ENCODE measurements around the gene GANAB. TPM values are rescaled to one million over a fixed set of nuclear protein-coding genes. Genes with fewer than 3 reads are reported as not detected.

GANAB gene
- total and polyA plus RNA-seq, 2 of the 13 experiments (the other 11 are each of a cell fraction or from before 2014, with no cell fraction given): 99.5 to 234 TPM

DNA sequence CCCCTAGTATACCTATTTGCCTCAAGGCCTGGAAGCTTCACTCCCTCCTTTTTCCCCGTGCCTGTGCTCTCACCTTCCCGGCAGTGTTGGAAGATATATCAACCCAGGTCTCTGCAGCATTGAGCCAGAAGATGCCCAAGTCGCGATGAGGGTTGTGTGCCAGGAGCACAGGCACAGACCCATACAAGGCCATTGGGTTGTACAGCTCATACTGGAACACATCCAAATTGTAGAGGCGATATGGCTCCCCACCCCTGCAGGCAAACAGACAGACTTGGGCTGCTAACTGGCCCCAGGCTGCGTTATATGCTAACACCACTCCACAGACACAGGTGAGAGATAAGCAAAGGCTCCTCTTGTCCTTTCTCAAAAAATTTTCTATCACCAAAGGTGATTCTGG is 13.9 kb downstream of the GANAB start:
- DNase-seq (ENCODE audit: low spot score) (no peak), ATAC-seq (no peak), FAIRE-seq (no peak)
- Histone ChIP-seq H4K20me1 (ENCODE audit: insufficient read depth, low read length) (no peaks in the 10 kb centered on the region), H3K27ac (ENCODE audit: extremely low read length, insufficient read depth, low read length) (no peak overlapping the region), H3K9ac (ENCODE audit: insufficient read depth, low read depth, low read length) (no peak overlapping the region), H3K9me3 (ENCODE audit: low read length) (no peaks in the 10 kb centered on the region), H3K4me3 (replicated peaks in 1 of 3; ENCODE audit: insufficient read depth in 1 of 3, low read depth in 2 of 3, low read length in 3 of 3) (no peak overlapping the region), H3K4me1 (ENCODE audit: insufficient read depth, low read length) (no peaks in the 10 kb centered on the region), H3K79me2 (ENCODE audit: insufficient read depth, low read length) (no peaks in the 10 kb centered on the region), H3K36me3 (replicated peaks in 1 of 2; ENCODE audit: control insufficient read depth in 1 of 2, insufficient read depth in 2 of 2, low read length in 2 of 2) (peaks cover 40 to 78% of the 10 kb centered on the region in 2 experiments), H3K4me2 (ENCODE audit: low read depth, low read length) (no peak overlapping the region), H3K27me3 (ENCODE audit: control insufficient read depth in 1 of 2, insufficient read depth in 2 of 2, low read length in 2 of 2) (no peaks in the 10 kb centered on the region), H2AFZ (ENCODE audit: low read length) (no peak overlapping the region)
- 0 out of 4 replicates have a peak, but pooled peaks of 1 of the 2 experiments have one; percentile 3 for TF ChIP-seq POLR2A (IDR thresholded peaks at IDR 0.05; ENCODE audit: insufficient read depth in 1 of 2, low read depth in 2 of 2, low read length in 2 of 2)
- TF ChIP-seq, protein P1, sequence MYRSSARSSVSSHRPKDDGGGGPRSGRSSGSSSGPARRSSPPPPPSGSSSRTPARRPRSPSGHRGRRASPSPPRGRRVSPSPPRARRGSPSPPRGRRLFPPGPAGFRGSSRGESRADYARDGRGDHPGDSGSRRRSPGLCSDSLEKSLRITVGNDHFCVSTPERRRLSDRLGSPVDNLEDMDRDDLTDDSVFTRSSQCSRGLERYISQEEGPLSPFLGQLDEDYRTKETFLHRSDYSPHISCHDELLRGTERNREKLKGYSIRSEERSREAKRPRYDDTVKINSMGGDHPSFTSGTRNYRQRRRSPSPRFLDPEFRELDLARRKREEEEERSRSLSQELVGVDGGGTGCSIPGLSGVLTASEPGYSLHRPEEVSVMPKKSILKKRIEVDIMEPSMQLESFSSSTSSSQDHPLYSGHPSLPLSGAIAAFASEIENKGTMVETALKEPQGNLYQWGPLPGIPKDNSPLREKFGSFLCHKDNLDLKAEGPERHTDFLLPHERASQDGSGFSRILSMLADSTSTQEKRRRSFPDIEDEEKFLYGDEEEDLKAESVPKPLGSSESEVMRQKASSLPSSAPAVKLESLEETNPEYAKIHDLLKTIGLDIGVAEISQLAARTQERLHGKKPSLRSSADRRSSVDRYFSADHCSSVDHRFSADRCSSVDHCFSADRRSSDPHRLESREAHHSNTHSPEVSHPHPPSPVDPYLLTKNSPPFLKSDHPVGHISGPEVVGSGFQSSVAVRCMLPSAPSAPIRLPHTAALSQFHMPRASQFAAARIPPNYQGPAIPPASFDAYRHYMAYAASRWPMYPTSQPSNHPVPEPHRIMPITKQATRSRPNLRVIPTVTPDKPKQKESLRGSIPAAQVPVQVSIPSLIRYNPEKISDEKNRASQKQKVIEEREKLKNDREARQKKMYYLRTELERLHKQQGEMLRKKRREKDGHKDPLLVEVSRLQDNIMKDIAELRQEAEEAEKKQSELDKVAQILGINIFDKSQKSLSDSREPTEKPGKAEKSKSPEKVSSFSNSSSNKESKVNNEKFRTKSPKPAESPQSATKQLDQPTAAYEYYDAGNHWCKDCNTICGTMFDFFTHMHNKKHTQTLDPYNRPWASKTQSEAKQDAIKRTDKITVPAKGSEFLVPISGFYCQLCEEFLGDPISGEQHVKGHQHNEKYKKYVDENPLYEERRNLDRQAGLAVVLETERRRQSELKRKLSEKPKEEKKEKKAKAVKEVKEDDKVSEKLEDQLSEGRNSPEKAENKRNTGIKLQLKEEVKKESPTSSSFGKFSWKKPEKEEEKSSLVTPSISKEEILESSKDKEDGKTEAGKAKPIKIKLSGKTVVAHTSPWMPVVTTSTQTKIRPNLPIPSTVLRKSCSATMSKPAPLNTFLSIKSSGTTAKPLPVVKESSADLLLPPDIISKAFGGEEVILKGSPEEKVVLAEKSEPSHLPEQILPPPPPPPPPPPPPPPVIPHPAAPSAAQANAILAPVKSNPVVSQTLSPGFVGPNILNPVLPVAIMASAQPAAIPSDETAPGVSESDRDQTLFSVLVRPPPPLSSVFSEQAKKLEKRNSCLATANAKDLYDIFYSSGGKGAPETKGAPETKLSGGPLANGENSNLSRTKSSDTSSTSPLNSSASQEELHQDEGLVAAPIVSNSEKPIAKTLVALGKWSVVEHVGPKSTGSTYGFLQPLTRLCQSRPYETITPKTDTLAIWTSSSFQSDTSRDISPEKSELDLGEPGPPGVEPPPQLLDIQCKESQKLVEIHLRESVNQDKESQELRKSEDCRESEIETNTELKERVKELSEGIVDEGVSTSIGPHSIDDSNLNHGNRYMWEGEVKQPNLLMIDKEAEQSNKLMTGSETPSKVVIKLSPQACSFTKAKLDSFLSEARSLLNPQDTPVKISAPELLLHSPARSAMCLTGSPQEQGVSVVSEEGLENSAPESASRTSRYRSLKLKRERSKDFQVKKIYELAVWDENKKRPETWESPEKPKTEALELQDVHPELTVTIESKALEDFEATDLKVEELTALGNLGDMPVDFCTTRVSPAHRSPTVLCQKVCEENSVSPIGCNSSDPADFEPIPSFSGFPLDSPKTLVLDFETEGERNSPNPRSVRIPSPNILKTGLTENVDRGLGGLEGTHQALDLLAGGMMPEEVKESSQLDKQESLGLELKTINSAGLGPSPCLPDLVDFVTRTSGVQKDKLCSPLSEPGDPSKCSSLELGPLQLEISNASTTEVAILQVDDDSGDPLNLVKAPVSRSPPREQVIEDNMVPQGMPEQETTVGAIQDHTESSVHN (CRISPR knock-in tag; IDR thresholded peaks at IDR 0.05): no peak
- BruUV-seq (replicated peaks): no TSS peak
- 100% methylated on average over 4 of the region's 6 CpGs for WGBS (ENCODE audit: low lambda C conversion rate)
- in situ Hi-C loops (cut with HindIII; ENCODE audit: extremely low pct_ligation_motif_present, low pct_unique_long_range_greater_than_20kb) (no loop called here), intact Hi-C loops (cut with micrococcal nuclease; ENCODE audit: unreplicated experiment) (no loop called here)
- CTCF ChIA-PET (ENCODE audit: low intra/inter-chr PET ratio, low total read pairs): no interaction called here
- POLR2A ChIA-PET: interaction anchor here (1.8 kb wide), 1 partner anchor 14 kb away, joined by 6 read pairs; the partner anchor contains the start of gene GANAB
